OCI-LY7 (cell line): ENCODE results near the gene PARD3.

Experiments used
- EZH2phosphoT487 ChIP-seq: fragments of 200-600 bp; sonication (generic); IDR thresholded peaks from 2 replicates; pipeline ENCODE4 v1.6.1; 2018; ENCODE audit warnings: low read depth, borderline replicate concordance, mild to moderate bottlenecking, mixed run types, antibody characterized with exemption, low read length, moderate library complexity, mixed read lengths
- TF ChIP-seq, protein P1 (sequence below): fragments of 200-600 bp; sonication (generic); conservative IDR thresholded peaks from 2 replicates; pipeline ENCODE4 v1.5.1; 2014; ENCODE audit warnings: mild to moderate bottlenecking, antibody characterized with exemption, low read length, moderate library complexity, mixed read lengths

DNA sequence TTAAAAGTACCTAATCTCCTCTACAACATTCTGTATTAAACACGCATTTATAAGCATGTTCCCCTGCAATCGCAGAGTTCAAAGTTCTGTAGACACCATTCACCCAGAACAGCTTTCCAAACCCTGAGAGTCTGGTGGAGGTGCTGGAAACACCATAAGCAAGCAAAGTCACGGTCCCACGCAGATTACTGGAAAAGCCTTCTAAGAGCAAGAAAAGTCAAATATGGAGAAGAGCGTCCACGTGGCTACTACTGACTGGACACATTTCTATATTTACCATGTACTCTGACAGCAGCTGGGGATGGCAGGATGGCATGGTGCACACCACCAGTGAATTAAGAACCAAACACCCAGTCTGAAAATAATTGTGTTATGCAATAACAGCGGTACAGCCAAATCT is 97.7 kb downstream of the PARD3 start:
- TF ChIP-seq, protein P1, sequence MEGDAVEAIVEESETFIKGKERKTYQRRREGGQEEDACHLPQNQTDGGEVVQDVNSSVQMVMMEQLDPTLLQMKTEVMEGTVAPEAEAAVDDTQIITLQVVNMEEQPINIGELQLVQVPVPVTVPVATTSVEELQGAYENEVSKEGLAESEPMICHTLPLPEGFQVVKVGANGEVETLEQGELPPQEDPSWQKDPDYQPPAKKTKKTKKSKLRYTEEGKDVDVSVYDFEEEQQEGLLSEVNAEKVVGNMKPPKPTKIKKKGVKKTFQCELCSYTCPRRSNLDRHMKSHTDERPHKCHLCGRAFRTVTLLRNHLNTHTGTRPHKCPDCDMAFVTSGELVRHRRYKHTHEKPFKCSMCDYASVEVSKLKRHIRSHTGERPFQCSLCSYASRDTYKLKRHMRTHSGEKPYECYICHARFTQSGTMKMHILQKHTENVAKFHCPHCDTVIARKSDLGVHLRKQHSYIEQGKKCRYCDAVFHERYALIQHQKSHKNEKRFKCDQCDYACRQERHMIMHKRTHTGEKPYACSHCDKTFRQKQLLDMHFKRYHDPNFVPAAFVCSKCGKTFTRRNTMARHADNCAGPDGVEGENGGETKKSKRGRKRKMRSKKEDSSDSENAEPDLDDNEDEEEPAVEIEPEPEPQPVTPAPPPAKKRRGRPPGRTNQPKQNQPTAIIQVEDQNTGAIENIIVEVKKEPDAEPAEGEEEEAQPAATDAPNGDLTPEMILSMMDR = no peak
- no peak for TF ChIP-seq EZH2phosphoT487
